Measurements from ENCODE around the gene ATL3.

The ATL3 gene

DNA sequence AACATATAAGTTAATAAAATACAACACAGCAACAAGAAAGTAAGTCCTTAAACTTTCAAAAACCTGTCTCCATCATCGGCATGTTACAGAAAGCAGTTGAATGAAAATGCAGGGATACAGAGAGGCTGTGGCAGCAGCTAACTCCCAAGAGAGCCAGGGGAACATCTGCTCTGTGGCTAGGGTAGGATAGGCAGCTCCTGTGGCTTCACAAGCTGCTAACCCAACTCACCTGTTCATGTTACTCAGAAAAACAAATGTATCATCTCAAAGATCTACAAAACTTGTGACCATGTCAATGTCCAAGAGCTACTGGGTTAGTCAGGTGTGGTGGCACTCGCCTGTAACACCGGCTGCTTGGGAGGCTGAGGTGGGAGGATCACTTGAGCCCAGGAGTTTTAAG is 41.8 kb downstream of the ATL3 start:
- Histone ChIP-seq H3K4me3 (ENCODE audit: low read depth, low read length) (no peak overlapping the region), H3K9me3 (ENCODE audit: insufficient read depth, low read depth, low read length) (no peaks in the 10 kb centered on the region), H2BK120ac (ENCODE audit: insufficient read depth, low read length, poor library complexity) (no peak overlapping the region), H4K91ac (ENCODE audit: low read depth, low read length) (no peak overlapping the region), H4K12ac (ENCODE audit: low read depth, low read length) (no peak overlapping the region), H3K9ac (ENCODE audit: low read length) (no peak overlapping the region), H3K4me2 (ENCODE audit: low read length) (no peak overlapping the region), H3K23ac (ENCODE audit: low read length) (no peak overlapping the region), H4K8ac (ENCODE audit: low read depth, low read length) (no peak overlapping the region), H2AFZ (ENCODE audit: insufficient read depth, low read length, poor library complexity) (no peak overlapping the region), H3K36me3 (ENCODE audit: control insufficient read depth in 1 of 2, insufficient read depth in 2 of 2, low read length in 2 of 2) (peaks cover 17 to 24% of the 10 kb centered on the region in 2 experiments), H3K14ac (ENCODE audit: low read length) (no peak overlapping the region), H3K18ac (ENCODE audit: low read length) (no peak overlapping the region), H3K79me1 (ENCODE audit: low read length) (no peaks in the 10 kb centered on the region), H3K79me2 (ENCODE audit: control insufficient read depth, insufficient read depth, low read length, poor library complexity) (no peaks in the 10 kb centered on the region), H2BK5ac (ENCODE audit: low read depth, low read length, poor library complexity) (no peak overlapping the region), H3K27ac (ENCODE audit: low read depth, low read length) (no peak overlapping the region), H3K27me3 (ENCODE audit: insufficient read depth, low read length) (no peaks in the 10 kb centered on the region), H2AK5ac (ENCODE audit: low read length) (no peak overlapping the region), H3K4me1 (ENCODE audit: control insufficient read depth in 1 of 2, insufficient read depth in 2 of 2, low read length in 2 of 2) (peaks cover 0 to 2% of the 10 kb centered on the region in 2 experiments), H3K4ac (ENCODE audit: low read depth, low read length) (no peak overlapping the region), H2BK12ac (ENCODE audit: low read length) (no peak overlapping the region)
- WGBS (ENCODE audit: extremely low coverage, insufficient coverage, insufficient read length): no CpG with 5 or more reads among the region's 3 CpGs
- no peak for DNase-seq

DNA sequence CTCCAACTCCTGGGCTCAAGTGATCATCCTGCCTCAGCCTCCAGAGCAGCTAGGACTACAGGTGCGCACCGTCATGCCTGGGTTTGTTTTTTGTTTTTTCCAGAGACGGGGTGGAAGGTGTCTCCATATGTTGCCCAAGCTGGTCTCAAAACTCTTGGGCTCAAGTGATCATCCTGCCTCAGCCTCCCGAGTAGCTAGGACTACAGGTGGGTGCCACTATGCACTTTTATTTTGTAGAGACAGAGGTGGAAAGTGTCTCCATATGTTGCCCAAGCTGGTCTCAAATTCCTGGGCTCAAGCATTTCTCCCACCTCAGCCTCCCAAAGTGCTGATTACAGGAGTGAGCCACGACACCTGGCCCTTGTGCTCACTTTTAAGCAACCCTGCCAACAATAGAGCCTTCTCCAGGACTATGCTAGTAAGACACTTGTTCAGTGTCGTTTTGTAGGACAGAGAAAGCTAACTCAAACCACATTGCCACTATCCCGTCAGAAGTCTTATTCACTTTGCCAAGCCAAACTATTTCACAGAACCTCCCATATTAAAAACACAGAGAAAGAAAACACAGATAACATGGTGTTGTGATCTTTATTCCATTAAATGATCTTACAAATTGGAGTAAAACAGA is 47.5 kb downstream of the ATL3 start:
- H3K9me3 ChIP-seq (ENCODE audit: insufficient read depth, low read depth, low read length): no peaks in the 10 kb centered on the region
- no peak overlapping the region for H2AK5ac ChIP-seq (ENCODE audit: low read length)
- no peaks in the 10 kb centered on the region for H3K27me3 ChIP-seq (ENCODE audit: insufficient read depth, low read length)
- no peak overlapping the region for H3K4me3 ChIP-seq (ENCODE audit: low read depth, low read length)
- no CpG with 5 or more reads among the region's 7 CpGs for WGBS (ENCODE audit: extremely low coverage, insufficient coverage, insufficient read length)
- H3K27ac ChIP-seq (ENCODE audit: low read depth, low read length): no peak overlapping the region
- H2AFZ ChIP-seq (ENCODE audit: insufficient read depth, low read length, poor library complexity): no peak overlapping the region
- no peak overlapping the region for H3K4ac ChIP-seq (ENCODE audit: low read depth, low read length)
- no peak for DNase-seq
- no peaks in the 10 kb centered on the region for H3K79me2 ChIP-seq (ENCODE audit: control insufficient read depth, insufficient read depth, low read length, poor library complexity)
- no peak overlapping the region for H4K8ac ChIP-seq (ENCODE audit: low read depth, low read length)
- H3K4me1 ChIP-seq (ENCODE audit: control insufficient read depth in 1 of 2, insufficient read depth in 2 of 2, low read length in 2 of 2): peaks cover 4 to 10% of the 10 kb centered on the region in 2 experiments
- no peak overlapping the region for H3K14ac ChIP-seq (ENCODE audit: low read length)
- no peak overlapping the region for H2BK5ac ChIP-seq (ENCODE audit: low read depth, low read length, poor library complexity)
- H4K12ac ChIP-seq (ENCODE audit: low read depth, low read length): no peak overlapping the region
- H3K4me2 ChIP-seq (ENCODE audit: low read length): no peak overlapping the region
- peaks cover 0 to 2% of the 10 kb centered on the region in 2 experiments for H3K36me3 ChIP-seq (ENCODE audit: control insufficient read depth in 1 of 2, insufficient read depth in 2 of 2, low read length in 2 of 2)
- H3K18ac ChIP-seq (ENCODE audit: low read length): no peak overlapping the region
- H3K79me1 ChIP-seq (ENCODE audit: low read length): peaks cover 4% of the 10 kb centered on the region
- H3K23ac ChIP-seq (ENCODE audit: low read length): no peak overlapping the region
- no peak overlapping the region for H3K9ac ChIP-seq (ENCODE audit: low read length)
- no peak overlapping the region for H4K91ac ChIP-seq (ENCODE audit: low read depth, low read length)
- H2BK120ac ChIP-seq (ENCODE audit: insufficient read depth, low read length, poor library complexity): no peak overlapping the region
- H2BK12ac ChIP-seq (ENCODE audit: low read length): no peak overlapping the region

DNA sequence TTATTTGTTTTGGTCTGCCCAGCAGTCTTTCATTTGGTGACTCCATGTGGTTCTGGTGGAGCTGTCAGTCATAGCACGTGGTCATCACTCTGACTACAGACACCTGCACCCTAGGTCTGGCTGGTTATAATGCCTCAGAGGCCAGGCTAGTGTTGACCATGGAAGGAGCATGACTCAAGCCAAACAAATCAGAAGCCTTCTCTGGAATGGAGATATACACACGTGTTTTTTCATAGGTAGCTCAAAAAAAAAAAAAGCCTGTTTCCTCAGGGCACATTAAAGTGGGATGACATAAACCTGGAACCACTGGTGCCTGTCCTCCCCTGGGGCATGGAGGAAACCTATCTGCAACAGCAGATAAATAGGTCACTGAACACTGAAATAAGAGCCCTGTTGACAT is 48.9 kb downstream of the ATL3 start:
- no peak overlapping the region for H2AK5ac ChIP-seq (ENCODE audit: low read length)
- no peak overlapping the region for H4K8ac ChIP-seq (ENCODE audit: low read depth, low read length)
- no peaks in the 10 kb centered on the region for H3K79me2 ChIP-seq (ENCODE audit: control insufficient read depth, insufficient read depth, low read length, poor library complexity)
- no peak overlapping the region for H2BK5ac ChIP-seq (ENCODE audit: low read depth, low read length, poor library complexity)
- H2BK12ac ChIP-seq (ENCODE audit: low read length): no peak overlapping the region
- no peak overlapping the region for H2AFZ ChIP-seq (ENCODE audit: insufficient read depth, low read length, poor library complexity)
- no peak overlapping the region for H4K12ac ChIP-seq (ENCODE audit: low read depth, low read length)
- H3K4ac ChIP-seq (ENCODE audit: low read depth, low read length): no peak overlapping the region
- H2BK120ac ChIP-seq (ENCODE audit: insufficient read depth, low read length, poor library complexity): no peak overlapping the region
- peaks cover 4% of the 10 kb centered on the region for H3K79me1 ChIP-seq (ENCODE audit: low read length)
- peaks cover 4 to 10% of the 10 kb centered on the region in 2 experiments for H3K4me1 ChIP-seq (ENCODE audit: control insufficient read depth in 1 of 2, insufficient read depth in 2 of 2, low read length in 2 of 2)
- no peaks in the 10 kb centered on the region for H3K27me3 ChIP-seq (ENCODE audit: insufficient read depth, low read length)
- no peak overlapping the region for H3K4me3 ChIP-seq (ENCODE audit: low read depth, low read length)
- H3K9ac ChIP-seq (ENCODE audit: low read length): no peak overlapping the region
- H3K27ac ChIP-seq (ENCODE audit: low read depth, low read length): peak overlapping the region; percentile 12
- no CpG with 5 or more reads among the region's 2 CpGs for WGBS (ENCODE audit: extremely low coverage, insufficient coverage, insufficient read length)
- H3K4me2 ChIP-seq (ENCODE audit: low read length): no peak overlapping the region
- H3K23ac ChIP-seq (ENCODE audit: low read length): no peak overlapping the region
- H4K91ac ChIP-seq (ENCODE audit: low read depth, low read length): no peak overlapping the region
- H3K9me3 ChIP-seq (ENCODE audit: insufficient read depth, low read depth, low read length): no peaks in the 10 kb centered on the region
- no peak overlapping the region for H3K14ac ChIP-seq (ENCODE audit: low read length)
- no peaks in the 10 kb centered on the region for H3K36me3 ChIP-seq (ENCODE audit: control insufficient read depth in 1 of 2, insufficient read depth in 2 of 2, low read length in 2 of 2)
- no peak overlapping the region for H3K18ac ChIP-seq (ENCODE audit: low read length)
- peak; percentile 90 to 99 for DNase-seq

DNA sequence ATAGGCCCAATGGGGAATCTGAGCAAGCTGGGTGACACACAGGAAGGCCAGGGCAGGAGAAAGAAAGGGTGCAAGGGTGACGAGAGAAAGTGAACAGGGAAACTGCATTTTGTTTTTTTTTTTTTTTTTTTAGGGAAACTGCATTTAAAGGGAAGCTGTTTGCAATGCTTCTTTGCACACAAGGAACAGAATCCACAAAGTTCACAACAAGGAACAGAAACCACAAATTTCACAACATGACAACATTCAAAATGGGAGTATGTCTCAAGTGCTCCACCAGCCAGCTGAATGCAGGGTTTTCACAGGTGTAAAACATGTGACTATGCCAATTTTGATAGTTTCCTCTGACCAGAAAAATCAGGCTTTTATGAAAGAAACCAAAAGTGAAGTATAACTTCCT is 50.1 kb downstream of the ATL3 start:
- no CpG with 5 or more reads among the region's 1 CpG for WGBS (ENCODE audit: extremely low coverage, insufficient coverage, insufficient read length)
- no peak overlapping the region for H3K9ac ChIP-seq (ENCODE audit: low read length)
- no peak overlapping the region for H2BK120ac ChIP-seq (ENCODE audit: insufficient read depth, low read length, poor library complexity)

More for the DNA sequence above, 50.1 kb downstream of the ATL3 start:
- Histone ChIP-seq H3K27me3 (ENCODE audit: insufficient read depth, low read length) (no peaks in the 10 kb centered on the region), H2BK5ac (ENCODE audit: low read depth, low read length, poor library complexity) (no peak overlapping the region), H3K36me3 (ENCODE audit: control insufficient read depth in 1 of 2, insufficient read depth in 2 of 2, low read length in 2 of 2) (no peaks in the 10 kb centered on the region), H3K4me2 (ENCODE audit: low read length) (no peak overlapping the region), H3K4me3 (ENCODE audit: low read depth, low read length) (no peak overlapping the region), H3K9me3 (ENCODE audit: insufficient read depth, low read depth, low read length) (no peaks in the 10 kb centered on the region), H3K14ac (ENCODE audit: low read length) (no peak overlapping the region), H3K4ac (ENCODE audit: low read depth, low read length) (no peak overlapping the region), H3K79me1 (ENCODE audit: low read length) (peaks cover 4% of the 10 kb centered on the region), H4K8ac (ENCODE audit: low read depth, low read length) (no peak overlapping the region), H2AK5ac (ENCODE audit: low read length) (no peak overlapping the region), H3K27ac (ENCODE audit: low read depth, low read length) (no peak overlapping the region), H3K23ac (ENCODE audit: low read length) (no peak overlapping the region), H4K91ac (ENCODE audit: low read depth, low read length) (no peak overlapping the region), H3K79me2 (ENCODE audit: control insufficient read depth, insufficient read depth, low read length, poor library complexity) (no peaks in the 10 kb centered on the region), H4K12ac (ENCODE audit: low read depth, low read length) (no peak overlapping the region), H3K4me1 (ENCODE audit: control insufficient read depth in 1 of 2, insufficient read depth in 2 of 2, low read length in 2 of 2) (peaks cover 4 to 10% of the 10 kb centered on the region in 2 experiments), H3K18ac (ENCODE audit: low read length) (no peak overlapping the region), H2AFZ (ENCODE audit: insufficient read depth, low read length, poor library complexity) (no peak overlapping the region), H2BK12ac (ENCODE audit: low read length) (no peak overlapping the region)
- DNase-seq: peak in 1 of 2 donors; percentile 27
